OCI-LY3 (cell line): ENCODE measurements around the gene GALNT14.
A peak's percentile ranks its signal among the peaks of the same experiment; 100 is the strongest.
"Not testable (repeated sequence)": the region's sequence is repeated elsewhere in the genome, so short reads cannot be mapped to it uniquely, and the experiment has no call there.

ENCODE experiments used
- H2AFZ ChIP-seq: fragments of 200-600, 300-600 bp; shearing (Covaris generic); 2 replicates; pipeline ENCODE4 v1.6.0; 2014; ENCODE audit warnings: antibody characterized with exemption, low read depth, low read length
- H3K27ac ChIP-seq: fragments of 200-600, 300-600 bp; sonication (generic); 2 replicates; pipeline ENCODE4 v1.5.1; 2014; ENCODE audit warnings: mild to moderate bottlenecking, low read length, moderate library complexity, mixed read lengths
- H3K27me3 ChIP-seq: fragments of 200-600, 300-600 bp; sonication (generic); 2 replicates; pipeline ENCODE4 v1.6.1; 2014; ENCODE audit warnings: low read depth, low read length, mixed read lengths
- H3K36me3 ChIP-seq: fragments of 200-600, 300-600 bp; sonication (generic); replicated peaks from 2 replicates; pipeline ENCODE3; 2014; ENCODE audit warnings: low read depth, low read length, mixed read lengths
- H3K4me1 ChIP-seq: fragments of 300-600, 200-600 bp; sonication (generic); 2 replicates; pipeline ENCODE4 v1.6.1; 2014; ENCODE audit warnings: low read length, mixed read lengths
- H3K4me2 ChIP-seq: fragments of 200-600, 300-600 bp; sonication (generic); 2 replicates; pipeline ENCODE4 v1.6.1; 2014; ENCODE audit warnings: low read length, mixed read lengths
- H3K4me3 ChIP-seq: fragments of 300-600, 200-600 bp; sonication (generic); 2 replicates; pipeline ENCODE4 v1.5.1; 2014; ENCODE audit warnings: antibody characterized with exemption, mild to moderate bottlenecking, low read length, moderate library complexity
- H3K79me2 ChIP-seq: fragments of 300-600, 200-600 bp; shearing (Covaris generic); 2 replicates; pipeline ENCODE4 v1.6.1; 2014; ENCODE audit warnings: mild to moderate bottlenecking, low read length, mixed read lengths
- H3K9ac ChIP-seq: fragments of 300-600, 200-600 bp; shearing (Covaris generic); 2 replicates; pipeline ENCODE4 v1.6.0; 2014; ENCODE audit warnings: mild to moderate bottlenecking, low read length, moderate library complexity
- H3K9me3 ChIP-seq: fragments of 200-600, 300-600 bp; shearing (Covaris generic); 2 replicates; pipeline ENCODE4 v1.6.1; 2014; ENCODE audit warnings: low read length, mixed read lengths; ENCODE audit not compliant: insufficient read depth
- H4K20me1 ChIP-seq: fragments of 200-600, 300-600 bp; sonication (generic); 2 replicates; pipeline ENCODE4 v1.6.1; 2016; ENCODE audit warnings: low read length, mixed read lengths; ENCODE audit not compliant: insufficient read depth
- EZH2phosphoT487 ChIP-seq: fragments of 200-600 bp; shearing (Covaris generic); IDR thresholded peaks from 2 replicates; pipeline ENCODE4 v1.6.1; 2018; ENCODE audit warnings: antibody characterized with exemption, mixed run types, low read depth
- TF ChIP-seq, protein P1 (sequence below): fragments of 200-600, 300-600 bp; sonication (generic); IDR thresholded peaks from 2 replicates; pipeline ENCODE4 v1.5.1; 2014; ENCODE audit warnings: antibody characterized with exemption, low read length, low read depth

The GALNT14 gene

DNA sequence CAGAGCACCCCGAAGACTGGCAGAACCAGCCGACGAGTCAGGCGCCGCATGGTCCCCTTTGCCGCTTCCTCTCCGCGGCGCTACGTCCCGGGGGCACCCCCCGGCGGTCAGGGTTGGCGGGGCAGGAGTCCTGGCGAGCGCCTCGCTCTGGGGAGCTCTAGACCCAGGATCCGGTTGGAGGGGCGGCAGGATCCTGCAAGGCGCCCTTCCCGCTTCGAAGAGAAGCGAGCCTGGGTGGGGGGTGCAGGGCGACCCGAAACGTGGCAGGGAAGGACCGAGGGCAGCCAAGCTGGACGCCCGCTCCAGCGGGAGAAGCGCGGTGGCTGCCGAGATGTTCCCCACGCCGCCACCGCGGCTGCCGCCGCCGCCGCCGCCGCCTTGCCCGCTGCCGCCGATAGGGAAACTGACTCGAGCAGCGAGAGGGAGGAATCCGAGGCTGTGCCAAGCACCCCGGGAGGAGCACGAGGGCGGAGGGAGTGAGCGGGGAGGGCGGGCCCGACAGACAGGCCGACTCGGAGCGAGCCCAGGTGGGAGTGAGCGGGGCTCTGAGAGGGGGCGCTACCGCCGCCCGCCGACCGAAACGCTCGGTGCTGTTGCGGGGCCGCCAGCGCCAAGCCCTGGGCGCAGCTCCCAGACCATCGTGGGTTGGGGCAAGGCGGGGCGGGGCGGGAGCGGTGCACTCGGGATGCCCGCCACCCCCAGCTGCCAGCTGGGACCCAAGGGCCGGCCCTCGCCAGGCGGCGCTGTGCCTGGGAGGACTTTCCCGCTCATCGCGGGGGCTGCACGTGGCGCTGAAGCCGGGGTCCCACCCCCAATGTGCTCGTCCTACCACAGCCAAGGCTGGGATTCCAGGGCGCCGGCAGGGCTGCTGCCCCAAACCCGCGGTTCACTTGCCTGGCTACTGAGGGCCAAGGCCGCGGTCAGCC is at the start of gene GALNT14:
GALNT14 (minus strand) TSS at position 404 of the 926 bp plus-strand sequence; CDS start at position 50, 354 bp downstream.
- peak within 1 kb of the TSS; percentile 98 for H3K4me2 ChIP-seq
- H3K9me3 ChIP-seq = no peaks in the 10 kb centered on the region
- TF ChIP-seq, protein P1, sequence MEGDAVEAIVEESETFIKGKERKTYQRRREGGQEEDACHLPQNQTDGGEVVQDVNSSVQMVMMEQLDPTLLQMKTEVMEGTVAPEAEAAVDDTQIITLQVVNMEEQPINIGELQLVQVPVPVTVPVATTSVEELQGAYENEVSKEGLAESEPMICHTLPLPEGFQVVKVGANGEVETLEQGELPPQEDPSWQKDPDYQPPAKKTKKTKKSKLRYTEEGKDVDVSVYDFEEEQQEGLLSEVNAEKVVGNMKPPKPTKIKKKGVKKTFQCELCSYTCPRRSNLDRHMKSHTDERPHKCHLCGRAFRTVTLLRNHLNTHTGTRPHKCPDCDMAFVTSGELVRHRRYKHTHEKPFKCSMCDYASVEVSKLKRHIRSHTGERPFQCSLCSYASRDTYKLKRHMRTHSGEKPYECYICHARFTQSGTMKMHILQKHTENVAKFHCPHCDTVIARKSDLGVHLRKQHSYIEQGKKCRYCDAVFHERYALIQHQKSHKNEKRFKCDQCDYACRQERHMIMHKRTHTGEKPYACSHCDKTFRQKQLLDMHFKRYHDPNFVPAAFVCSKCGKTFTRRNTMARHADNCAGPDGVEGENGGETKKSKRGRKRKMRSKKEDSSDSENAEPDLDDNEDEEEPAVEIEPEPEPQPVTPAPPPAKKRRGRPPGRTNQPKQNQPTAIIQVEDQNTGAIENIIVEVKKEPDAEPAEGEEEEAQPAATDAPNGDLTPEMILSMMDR = peak; percentile 72
- TF ChIP-seq EZH2phosphoT487 = no peak
- H4K20me1 ChIP-seq = peaks cover 34% of the 10 kb centered on the region
- peak within 1 kb of the TSS; percentile 82 for H3K27ac ChIP-seq
- H3K79me2 ChIP-seq = peaks cover 49% of the 10 kb centered on the region
- peak within 1 kb of the TSS; percentile 95 for H3K4me3 ChIP-seq
- peak within 1 kb of the TSS; percentile 100 for H3K9ac ChIP-seq
- peak within 1 kb of the TSS; percentile 82 for H2AFZ ChIP-seq
- peaks cover 45% of the 10 kb centered on the region for H3K4me1 ChIP-seq
- H3K36me3 ChIP-seq = peaks cover 23% of the 10 kb centered on the region
- no peaks in the 10 kb centered on the region for H3K27me3 ChIP-seq

- H3K9me3 ChIP-seq = no peaks in the 10 kb centered on the region
- no peak overlapping the region for H2AFZ ChIP-seq
- no peaks in the 10 kb centered on the region for H3K79me2 ChIP-seq
- no peaks in the 10 kb centered on the region for H3K4me1 ChIP-seq
- no peak overlapping the region for H3K4me2 ChIP-seq
- H3K4me3 ChIP-seq = no peak overlapping the region
- no peaks in the 10 kb centered on the region for H3K36me3 ChIP-seq
- TF ChIP-seq, protein P1 = no peak
- TF ChIP-seq EZH2phosphoT487 = no peak
- H3K9ac ChIP-seq = no peak overlapping the region
- H3K27me3 ChIP-seq = no peaks in the 10 kb centered on the region
- H4K20me1 ChIP-seq = no peaks in the 10 kb centered on the region
- H3K27ac ChIP-seq = no peak overlapping the region
Observed at GRCh38 chr2:31187166-31187565, 48.9 kb upstream of the GALNT14 start.

- not testable (repeated sequence) for H3K4me2 ChIP-seq, H3K9me3 ChIP-seq, H3K9ac ChIP-seq, H3K36me3 ChIP-seq, H2AFZ ChIP-seq, H3K4me3 ChIP-seq, H3K27ac ChIP-seq, H4K20me1 ChIP-seq, H3K79me2 ChIP-seq, H3K4me1 ChIP-seq, H3K27me3 ChIP-seq
Observed at GRCh38 chr2:31183973-31184372, 45.7 kb upstream of the GALNT14 start.

GRCh38 chr2:31176742-31177141 is 38.5 kb upstream of the GALNT14 start:
- no peak overlapping the region for H2AFZ ChIP-seq
- peaks cover 10% of the 10 kb centered on the region for H3K4me1 ChIP-seq
- no peaks in the 10 kb centered on the region for H4K20me1 ChIP-seq
- H3K9ac ChIP-seq = no peak overlapping the region
- no peak overlapping the region for H3K27ac ChIP-seq
- no peaks in the 10 kb centered on the region for H3K27me3 ChIP-seq
- H3K9me3 ChIP-seq = no peaks in the 10 kb centered on the region
- no peak overlapping the region for H3K4me2 ChIP-seq
- no peak overlapping the region for H3K4me3 ChIP-seq
- TF ChIP-seq, protein P1 = no peak
- TF ChIP-seq EZH2phosphoT487 = no peak
- no peaks in the 10 kb centered on the region for H3K79me2 ChIP-seq
- no peaks in the 10 kb centered on the region for H3K36me3 ChIP-seq
